SK-N-SH (cell line): Measurements from ENCODE around the gene NFATC4. TPM values are rescaled to one million over a fixed set of nuclear protein-coding genes. Genes with fewer than 3 reads are reported as not detected.
A peak's percentile ranks its signal among the peaks of the same experiment; 100 is the strongest.

Experiments used
- CTCF ChIA-PET: fragments of 300-600, 350-600 bp; formaldehyde crosslinking; extraction: SDS; loops from one replicate; lab custom pipeline; 2021; lab: Yijun Ruan, JAX
- POLR2A ChIA-PET: fragments of 350-600 bp; sonication (Branson Sonifier 250); formaldehyde crosslinking; extraction: SDS; loops from one replicate; lab custom pipeline; 2020; ENCODE audit warnings: antibody characterized with exemption, inconsistent platforms; lab: Yijun Ruan, JAX
- DNase-seq: peaks from one replicate; pipeline ENCODE4 v3.0.0; 2012
- H2AFZ ChIP-seq: fragments of 200-600 bp; sonication (generic); 2 replicates; pipeline ENCODE4 v1.8.1; 2016; ENCODE audit warnings: antibody characterized with exemption, mild to moderate bottlenecking, low read depth
- H3F3A ChIP-seq: fragments of 200-600 bp; sonication (generic); replicated peaks from 2 replicates; pipeline ENCODE3; 2016; ENCODE audit warnings: antibody characterized with exemption, mild to moderate bottlenecking; ENCODE audit not compliant: insufficient read depth
- H3K27ac ChIP-seq, 2 experiments: fragments of 200-500 bp in 1 of 2; fragments of 200-600 bp in 1 of 2; sonication (Bioruptor generic) in 1 of 2; sonication (generic), shearing (Covaris generic) in 1 of 2; 2 replicates each; pipeline versions ENCODE4 v1.5.1 to v1.6.1; 2014 to 2016; ENCODE audit warnings: low read depth in 2 of 2, inconsistent platforms in 1 of 2, low read length in 1 of 2, mild to moderate bottlenecking in 1 of 2, mixed read lengths in 1 of 2
- H3K27me3 ChIP-seq: fragments of 200-600 bp; sonication (generic), shearing (Covaris generic); 2 replicates; pipeline ENCODE4 v1.6.1; 2016; ENCODE audit warnings: mixed run types; ENCODE audit not compliant: insufficient read depth
- H3K36me3 ChIP-seq, 2 experiments: fragments of 200-500 bp in 1 of 2; fragments of 200-600 bp in 1 of 2; sonication (Bioruptor generic) in 1 of 2; sonication (generic) in 1 of 2; replicated peaks in 1 of 2; 2 replicates each; pipeline versions ENCODE3 to v1.5.1; 2014 to 2016; ENCODE audit warnings: low read length in 1 of 2, mild to moderate bottlenecking in 1 of 2; ENCODE audit not compliant: insufficient read depth in 2 of 2, control insufficient read depth in 1 of 2
- H3K4me1 ChIP-seq, 2 experiments: fragments of 200-500 bp in 1 of 2; fragments of 200-600 bp in 1 of 2; sonication (Bioruptor generic) in 1 of 2; sonication (generic), shearing (Covaris generic) in 1 of 2; 2 replicates each; pipeline versions ENCODE4 v1.5.1 to v1.6.1; 2014 to 2016; ENCODE audit warnings: low read depth in 1 of 2, low read length in 1 of 2, mixed run types in 1 of 2; ENCODE audit not compliant: insufficient read depth in 2 of 2, control insufficient read depth in 1 of 2
- H3K4me2 ChIP-seq: fragments of 200-600 bp; sonication (generic), shearing (Covaris generic); 2 replicates; pipeline ENCODE4 v1.6.1; 2017; ENCODE audit warnings: mixed run types
- H3K4me3 ChIP-seq, 2 experiments: fragments of 200-500 bp in 1 of 2; fragments of 200-600 bp in 1 of 2; sonication (Bioruptor generic) in 1 of 2; sonication (generic), shearing (Covaris generic) in 1 of 2; 2 replicates each; pipeline versions ENCODE4 v1.5.1 to v1.8.1; 2014 to 2016; ENCODE audit warnings: low read depth in 2 of 2, inconsistent platforms in 1 of 2, low read length in 1 of 2, mild to moderate bottlenecking in 1 of 2, mixed read lengths in 1 of 2, moderate library complexity in 1 of 2
- H3K79me2 ChIP-seq: fragments of 200-600 bp; sonication (generic); 2 replicates; pipeline ENCODE4 v1.8.1; 2017; ENCODE audit warnings: mild to moderate bottlenecking; ENCODE audit not compliant: insufficient read depth
- H3K9ac ChIP-seq: fragments of 200-600 bp; sonication (generic); 2 replicates; pipeline ENCODE4 v1.6.1; 2017; ENCODE audit warnings: mixed run types
- H3K9me2 ChIP-seq: fragments of 200-600 bp; sonication (generic); 2 replicates; pipeline ENCODE4 v1.6.1; 2017; ENCODE audit warnings: mixed run types
- H3K9me3 ChIP-seq: fragments of 200-600 bp; sonication (generic); 2 replicates; pipeline ENCODE4 v1.6.1; 2017; ENCODE audit warnings: mixed run types, mild to moderate bottlenecking, moderate library complexity
- H4K20me1 ChIP-seq: fragments of 200-600 bp; sonication (generic); 2 replicates; pipeline ENCODE4 v1.6.1; 2017; ENCODE audit warnings: mild to moderate bottlenecking, mixed run types; ENCODE audit not compliant: insufficient read depth
- CHD2 ChIP-seq: fragments of 150-350 bp; IDR thresholded peaks from 2 replicates; pipeline ENCODE4 v1.6.1; 2018; ENCODE audit warnings: low read length; ENCODE audit not compliant: partially characterized antibody
- EP300 ChIP-seq, 2 experiments: IDR thresholded peaks; 2 replicates each; pipeline versions ENCODE4 v1.4.0 to v1.6.1; 2012; ENCODE audit warnings: borderline replicate concordance in 1 of 2, low read depth in 1 of 2, low read length in 1 of 2
- FOXM1 ChIP-seq: IDR thresholded peaks from 2 replicates; pipeline ENCODE4 v1.4.0; 2012; ENCODE audit warnings: low read depth, mild to moderate bottlenecking
- GATA2 ChIP-seq: sonication (generic); formaldehyde crosslinking; IDR thresholded peaks from 2 replicates; pipeline ENCODE4 v1.5.0; 2020; ENCODE audit warnings: mild to moderate bottlenecking, missing genetic modification reagents
- MXI1 ChIP-seq: IDR thresholded peaks from 2 replicates; pipeline ENCODE4 v1.6.1; 2012; ENCODE audit warnings: mild to moderate bottlenecking, low read depth, low read length, improper control_type of control experiment
- NRF1 ChIP-seq: IDR thresholded peaks from 2 replicates; pipeline ENCODE4 v1.6.1; 2012; ENCODE audit warnings: low read depth, mild to moderate bottlenecking, low read length
- POLR2AphosphoS5 ChIP-seq: IDR thresholded peaks from 2 replicates; pipeline ENCODE4 v1.6.1; 2012; ENCODE audit warnings: low read depth, low read length
- RAD21 ChIP-seq: IDR thresholded peaks from 2 replicates; pipeline ENCODE4 v1.6.1; 2012; ENCODE audit warnings: mild to moderate bottlenecking, low read length
- SIN3A ChIP-seq: IDR thresholded peaks from 2 replicates; pipeline ENCODE4 v1.6.1; 2012; ENCODE audit warnings: low read depth, mild to moderate bottlenecking, low read length, moderate library complexity, borderline replicate concordance
- TAF1 ChIP-seq: IDR thresholded peaks from 2 replicates; pipeline ENCODE4 v1.6.1; 2012; ENCODE audit warnings: low read depth, mild to moderate bottlenecking, low read length, moderate library complexity, borderline replicate concordance
- YY1 ChIP-seq: IDR thresholded peaks from 2 replicates; pipeline ENCODE4 v1.4.0; 2012; ENCODE audit warnings: low read depth, mild to moderate bottlenecking
- WGBS: methylation state at CpG from one replicate; pipeline ENCODE4 v1.1.6; 2017; ENCODE audit warnings: low lambda C conversion rate; 5-methylcytosine and 5-hydroxymethylcytosine counted together
- polyA plus RNA-seq, 3 experiments: library from polyadenylated mRNA; depleted of rRNA; stranded (reverse); fragments of >200 nt; gene quantifications; 2 replicates each; pipeline ENCODE4 v1.2.3, GENCODE V29; 2012
- TF ChIP-seq, protein P1 (sequence below): fragments of 150-350 bp; IDR thresholded peaks from 2 replicates; pipeline ENCODE4 v1.6.1; 2016; ENCODE audit warnings: mild to moderate bottlenecking, low read depth, low read length
- TF ChIP-seq, protein P2 (sequence below): IDR thresholded peaks from 2 replicates; pipeline ENCODE4 v1.4.0; 2012; ENCODE audit warnings: low read depth, borderline replicate concordance

The NFATC4 gene
- polyA plus RNA-seq, 1 of the 3 experiments (the other 2 are of a cell fraction) = 25.3 TPM

DNA sequence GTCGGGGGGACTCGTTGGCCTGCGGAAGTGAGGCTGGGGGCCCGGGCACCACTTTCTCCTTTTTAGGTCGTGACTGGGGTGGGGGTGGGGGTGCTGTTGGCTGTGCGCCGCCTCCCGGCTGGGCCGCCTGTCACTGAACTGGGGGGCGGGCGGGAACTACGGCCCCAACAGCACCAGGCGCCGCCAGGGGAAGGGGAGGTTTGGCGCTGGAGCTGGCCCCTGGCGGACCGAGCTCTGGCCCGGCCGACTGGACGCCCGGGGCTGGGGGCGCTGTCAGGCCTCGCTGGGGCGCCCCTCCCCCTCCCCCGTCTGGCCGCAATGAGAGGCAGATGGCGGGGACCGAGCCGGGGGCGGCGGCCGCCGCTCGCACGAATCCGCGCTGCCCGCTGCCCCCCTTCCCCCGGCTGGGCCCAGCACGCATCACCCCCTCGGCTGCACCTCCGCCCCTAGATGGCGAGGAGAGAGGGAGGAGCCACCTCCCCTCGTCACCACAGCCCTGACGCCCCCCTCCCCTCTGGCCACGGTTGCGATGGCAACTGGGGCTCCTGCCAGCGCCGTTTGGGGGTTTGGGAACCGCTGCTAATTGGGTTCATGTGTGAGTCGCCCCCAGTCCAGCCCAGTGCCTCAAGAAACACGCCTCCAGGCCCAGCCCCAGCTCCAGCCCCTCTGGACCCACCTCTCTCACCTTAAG is 723 bp downstream of the NFATC4 start:
- no peaks in the 10 kb centered on the region for H3K79me2 ChIP-seq
- TF ChIP-seq MXI1 (peak; percentile 58; the same call in 1 of the 2 replicates), EP300 (IDR thresholded peaks at IDR 0.05; ENCODE audit: borderline replicate concordance in 1 of 2, low read depth in 1 of 2, low read length in 1 of 2) (0 out of 4 replicates have a peak, but pooled peaks of 1 of the 2 experiments have one; percentile 10), SIN3A (no peak), CHD2 (peak; percentile 39), YY1 (no peak)
- TF ChIP-seq, protein P1, sequence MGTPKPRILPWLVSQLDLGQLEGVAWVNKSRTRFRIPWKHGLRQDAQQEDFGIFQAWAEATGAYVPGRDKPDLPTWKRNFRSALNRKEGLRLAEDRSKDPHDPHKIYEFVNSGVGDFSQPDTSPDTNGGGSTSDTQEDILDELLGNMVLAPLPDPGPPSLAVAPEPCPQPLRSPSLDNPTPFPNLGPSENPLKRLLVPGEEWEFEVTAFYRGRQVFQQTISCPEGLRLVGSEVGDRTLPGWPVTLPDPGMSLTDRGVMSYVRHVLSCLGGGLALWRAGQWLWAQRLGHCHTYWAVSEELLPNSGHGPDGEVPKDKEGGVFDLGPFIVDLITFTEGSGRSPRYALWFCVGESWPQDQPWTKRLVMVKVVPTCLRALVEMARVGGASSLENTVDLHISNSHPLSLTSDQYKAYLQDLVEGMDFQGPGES = no peak
- peak; percentile 94 for DNase-seq
- H3K4me1 ChIP-seq = peaks cover 14 to 30% of the 10 kb centered on the region in 2 experiments; a peak in 3 of 4 replicates
- peak overlapping the region; percentile 61 to 91; a peak in 3 of 4 replicates for H3K27ac ChIP-seq
- H3K9me3 ChIP-seq = no peaks in the 10 kb centered on the region
- peak overlapping the region; percentile 93 for H3K9ac ChIP-seq
- peaks cover 23% of the 10 kb centered on the region for H3F3A ChIP-seq
- peak overlapping the region; percentile 100 for H3K4me2 ChIP-seq
- WGBS = 14% methylated on average over 9 of the region's 52 CpGs
- CTCF ChIA-PET = interaction anchor here (0.7 to 6.2 kb wide), 9 partner anchors 9 to 67 kb away, joined by 3 to 44 read pairs (median 5); partner anchors contain the start of genes KHNYN and NYNRIN
- no peaks in the 10 kb centered on the region for H3K27me3 ChIP-seq
- H4K20me1 ChIP-seq = no peaks in the 10 kb centered on the region
- H3K36me3 ChIP-seq = peaks cover 0 to 10% of the 10 kb centered on the region in 2 experiments
- POLR2A ChIA-PET = interaction anchor here (1.3 to 1.4 kb wide), 3 partner anchors 9 to 61 kb away, joined by 4 to 9 read pairs (median 7); partner anchors contain the start of genes CBLN3, KHNYN and NYNRIN
- H3K9me2 ChIP-seq = no peaks in the 10 kb centered on the region
- peak overlapping the region; percentile 68 for H2AFZ ChIP-seq
- H3K4me3 ChIP-seq = peak overlapping the region; percentile 85 to 86

DNA sequence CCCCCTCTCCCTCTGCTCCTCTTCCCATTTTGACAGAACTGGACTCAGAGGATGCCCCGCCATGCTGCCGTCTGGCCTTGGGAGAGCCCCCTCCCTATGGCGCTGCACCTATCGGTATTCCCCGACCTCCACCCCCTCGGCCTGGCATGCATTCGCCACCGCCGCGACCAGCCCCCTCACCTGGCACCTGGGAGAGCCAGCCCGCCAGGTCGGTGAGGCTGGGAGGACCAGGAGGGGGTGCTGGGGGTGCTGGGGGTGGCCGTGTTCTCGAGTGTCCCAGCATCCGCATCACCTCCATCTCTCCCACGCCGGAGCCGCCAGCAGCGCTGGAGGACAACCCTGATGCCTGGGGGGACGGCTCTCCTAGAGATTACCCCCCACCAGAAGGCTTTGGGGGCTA is 1.5 kb downstream of the NFATC4 start:
- TF ChIP-seq, protein P2, sequence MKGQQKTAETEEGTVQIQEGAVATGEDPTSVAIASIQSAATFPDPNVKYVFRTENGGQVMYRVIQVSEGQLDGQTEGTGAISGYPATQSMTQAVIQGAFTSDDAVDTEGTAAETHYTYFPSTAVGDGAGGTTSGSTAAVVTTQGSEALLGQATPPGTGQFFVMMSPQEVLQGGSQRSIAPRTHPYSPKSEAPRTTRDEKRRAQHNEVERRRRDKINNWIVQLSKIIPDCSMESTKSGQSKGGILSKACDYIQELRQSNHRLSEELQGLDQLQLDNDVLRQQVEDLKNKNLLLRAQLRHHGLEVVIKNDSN = no peak
- TF ChIP-seq POLR2AphosphoS5 = no peak
- no peak for TF ChIP-seq FOXM1
- TF ChIP-seq SIN3A = no peak
- no peak for TF ChIP-seq RAD21
- TF ChIP-seq TAF1 = no peak
- no peak for TF ChIP-seq NRF1
- TF ChIP-seq GATA2 (CRISPR knock-in tag) = no peak
- TF ChIP-seq, all 33 proteins: peak for 0
- no peaks in the 10 kb centered on the region for H3K9me3 ChIP-seq
- no peak overlapping the region; the same call in 1 of the 2 replicates for H2AFZ ChIP-seq
- H3K9ac ChIP-seq = no peak overlapping the region
- peaks cover 0 to 17% of the 10 kb centered on the region in 2 experiments for H3K36me3 ChIP-seq
- WGBS = 97% methylated on average over 6 of the region's 20 CpGs
- H3K27ac ChIP-seq = peak overlapping the region; percentile 33 to 91; a peak in 3 of 4 replicates
- peaks cover 14 to 30% of the 10 kb centered on the region in 2 experiments; a peak in 3 of 4 replicates for H3K4me1 ChIP-seq
- H3K9me2 ChIP-seq = no peaks in the 10 kb centered on the region
- no peak for DNase-seq
- H3F3A ChIP-seq = peaks cover 23% of the 10 kb centered on the region
- ChIA-PET POLR2A (interaction anchor here (1.3 kb wide), 1 partner anchor 29 kb away, joined by 7 read pairs; the partner anchor contains the start of gene NYNRIN), CTCF (interaction anchor here (1.0 to 6.2 kb wide), 7 partner anchors 8 to 67 kb away, joined by 3 to 44 read pairs (median 6); partner anchors contain the start of genes KHNYN and NYNRIN)
- H3K4me3 ChIP-seq = peak overlapping the region in 1 of 2 experiments; percentile 85; a peak in 3 of 4 replicates
- no peaks in the 10 kb centered on the region for H3K79me2 ChIP-seq
- no peaks in the 10 kb centered on the region for H3K27me3 ChIP-seq
- no peaks in the 10 kb centered on the region for H4K20me1 ChIP-seq
- H3K4me2 ChIP-seq = peak overlapping the region; percentile 100
